ENCODE measurements around the gene ROPN1.

DNA sequence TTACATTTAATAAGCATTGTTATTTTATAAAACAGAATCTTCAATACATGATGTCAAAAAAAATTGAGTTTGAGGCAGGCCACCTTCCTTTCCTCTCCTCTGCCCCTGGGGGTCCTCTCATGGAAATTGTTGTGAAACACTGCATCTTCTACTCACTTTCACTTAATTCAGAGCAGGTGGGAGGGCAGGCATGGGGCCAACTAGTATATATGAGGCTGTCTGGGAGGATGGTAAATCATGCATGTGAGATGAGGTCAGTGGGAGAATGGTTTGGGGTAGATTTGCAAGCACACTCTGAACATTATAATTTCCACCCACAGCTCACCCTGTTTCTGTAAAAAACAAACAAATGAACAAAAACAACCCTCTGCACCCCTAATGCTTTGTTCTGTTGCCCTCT is 20.5 kb downstream of the ROPN1 start:
- TF ChIP-seq POLR2A (IDR thresholded peaks at IDR 0.05): no peak
- TF ChIP-seq, protein P1, sequence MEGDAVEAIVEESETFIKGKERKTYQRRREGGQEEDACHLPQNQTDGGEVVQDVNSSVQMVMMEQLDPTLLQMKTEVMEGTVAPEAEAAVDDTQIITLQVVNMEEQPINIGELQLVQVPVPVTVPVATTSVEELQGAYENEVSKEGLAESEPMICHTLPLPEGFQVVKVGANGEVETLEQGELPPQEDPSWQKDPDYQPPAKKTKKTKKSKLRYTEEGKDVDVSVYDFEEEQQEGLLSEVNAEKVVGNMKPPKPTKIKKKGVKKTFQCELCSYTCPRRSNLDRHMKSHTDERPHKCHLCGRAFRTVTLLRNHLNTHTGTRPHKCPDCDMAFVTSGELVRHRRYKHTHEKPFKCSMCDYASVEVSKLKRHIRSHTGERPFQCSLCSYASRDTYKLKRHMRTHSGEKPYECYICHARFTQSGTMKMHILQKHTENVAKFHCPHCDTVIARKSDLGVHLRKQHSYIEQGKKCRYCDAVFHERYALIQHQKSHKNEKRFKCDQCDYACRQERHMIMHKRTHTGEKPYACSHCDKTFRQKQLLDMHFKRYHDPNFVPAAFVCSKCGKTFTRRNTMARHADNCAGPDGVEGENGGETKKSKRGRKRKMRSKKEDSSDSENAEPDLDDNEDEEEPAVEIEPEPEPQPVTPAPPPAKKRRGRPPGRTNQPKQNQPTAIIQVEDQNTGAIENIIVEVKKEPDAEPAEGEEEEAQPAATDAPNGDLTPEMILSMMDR (IDR thresholded peaks at IDR 0.05): no peak

All from breast epithelium (tissue), 3 donors.